Iris pigment epithelial cell (primary cell): ENCODE results near the gene H3-3A.
"Not testable (repeated sequence)": the region's sequence is repeated elsewhere in the genome, so short reads cannot be mapped to it uniquely, and the experiment has no call there.

Experiments used
- DNase-seq: peaks from one replicate; pipeline ENCODE4 v3.0.0-alpha.2; 2011; ENCODE audit warnings: low read depth

The H3-3A gene

GRCh38 chr1:226085675-226086285 lies 23.3 kb downstream of the H3-3A start:
- DNase-seq, result no peak

GRCh38 chr1:226086776-226087175 lies 24.3 kb downstream of the H3-3A start:
- DNase-seq, result no peak

GRCh38 chr1:226091461-226091860 lies 28.9 kb downstream of the H3-3A start:
- no peak for DNase-seq

GRCh38 chr1:226092048-226092820 lies 29.7 kb downstream of the H3-3A start:
- not testable (repeated sequence) for DNase-seq

- peak; percentile 27 for DNase-seq
Observed at GRCh38 chr1:226092965-226093364, 30.4 kb downstream of the H3-3A start.

GRCh38 chr1:226093621-226094020 lies 31.1 kb downstream of the H3-3A start:
- DNase-seq, result no peak

- DNase-seq, result no peak
Observed at GRCh38 chr1:226094451-226094850, 31.9 kb downstream of the H3-3A start.

GRCh38 chr1:226095286-226095685 lies 32.8 kb downstream of the H3-3A start:
- no peak for DNase-seq

GRCh38 chr1:226097866-226098625 lies 35.5 kb downstream of the H3-3A start:
- DNase-seq, result peak; percentile 71

- DNase-seq, result no peak
Observed at GRCh38 chr1:226098870-226099835, 36.6 kb downstream of the H3-3A start.

GRCh38 chr1:226100436-226101391 lies 38.2 kb downstream of the H3-3A start:
- peak; percentile 79 for DNase-seq

GRCh38 chr1:226104671-226105121 lies 42.2 kb downstream of the H3-3A start:
- no peak for DNase-seq

GRCh38 chr1:226107471-226108460 lies 45.2 kb downstream of the H3-3A start:
- no peak for DNase-seq

GRCh38 chr1:226108935-226109828 lies 46.7 kb downstream of the H3-3A start:
- peak; percentile 60 for DNase-seq

GRCh38 chr1:226109829-226110248 lies 47.3 kb downstream of the H3-3A start:
- peak; percentile 78 for DNase-seq

GRCh38 chr1:226110249-226111097 lies 48.0 kb downstream of the H3-3A start:
- peak; percentile 55 for DNase-seq
